Measurements from ENCODE around the gene SPDL1.

SPDL1 gene

DNA sequence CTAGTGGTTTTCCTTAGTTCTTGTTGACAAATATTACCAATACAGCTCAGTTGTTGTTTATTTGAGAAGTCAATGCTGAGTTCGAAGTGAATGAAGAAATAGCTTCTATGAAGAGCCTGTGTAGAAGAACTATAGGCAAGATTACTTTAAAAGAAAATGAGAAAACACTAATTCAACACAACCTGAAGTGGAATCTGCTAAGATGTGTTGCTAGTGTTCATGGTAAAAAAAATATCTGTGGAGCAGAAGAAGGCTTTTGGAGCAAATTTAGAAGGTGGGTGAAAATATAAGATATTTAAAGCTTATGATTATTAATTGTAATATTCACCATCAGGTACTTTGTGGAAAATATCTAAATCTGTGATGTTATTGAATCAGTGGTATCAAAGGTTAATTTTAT is 51.0 kb downstream of the SPDL1 start:
- DNase-seq: no peak

DNA sequence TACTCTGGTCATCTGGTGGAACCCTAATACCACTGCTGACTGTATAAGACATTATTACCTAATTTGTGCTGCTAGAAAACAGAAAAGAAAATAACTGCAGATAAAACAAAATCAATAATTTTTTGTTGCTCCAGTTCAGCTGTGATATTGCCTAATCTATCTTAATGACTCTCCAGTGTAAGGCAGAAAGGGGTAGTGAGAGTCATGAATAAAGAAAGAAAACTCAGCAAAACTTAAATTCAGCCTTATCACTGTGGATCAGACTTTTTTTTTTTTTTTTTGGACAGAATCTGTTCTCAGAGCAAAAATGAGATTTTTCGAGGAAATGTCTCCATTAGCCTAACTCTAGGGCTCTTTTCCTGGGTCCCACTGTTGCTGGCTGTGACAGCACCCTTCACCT is 52.4 kb downstream of the SPDL1 start:
- no peak for DNase-seq

DNA sequence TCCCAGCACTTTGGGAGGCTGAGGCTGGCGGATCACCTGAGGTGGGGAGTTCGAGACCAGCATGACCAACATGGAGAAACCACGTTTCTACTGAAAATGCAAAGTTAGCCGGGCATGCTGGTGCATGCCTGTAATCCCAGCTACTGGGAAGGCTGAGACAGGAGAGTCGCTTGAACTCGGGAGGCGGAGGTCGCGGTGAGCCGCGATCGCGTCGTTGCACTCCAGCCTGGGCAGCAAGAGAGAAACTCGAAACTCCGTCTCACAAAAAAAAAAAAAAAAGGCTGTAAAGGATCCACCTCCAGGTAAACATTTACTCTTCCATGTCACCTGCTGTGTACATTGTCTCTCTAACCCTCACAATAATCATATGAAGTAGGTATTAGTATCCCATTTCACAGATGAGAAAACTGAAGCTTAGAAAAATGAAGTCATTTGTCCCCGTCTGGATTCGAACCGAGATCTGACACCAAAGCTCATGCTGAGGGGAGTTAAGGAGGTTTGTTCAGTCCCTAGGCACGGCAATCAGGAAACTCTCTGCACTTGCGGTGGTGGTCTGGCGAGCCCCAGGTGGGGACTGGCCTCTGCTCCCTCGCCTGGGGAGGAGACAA is 53.0 kb downstream of the SPDL1 start:
- DNase-seq: no peak

DNA sequence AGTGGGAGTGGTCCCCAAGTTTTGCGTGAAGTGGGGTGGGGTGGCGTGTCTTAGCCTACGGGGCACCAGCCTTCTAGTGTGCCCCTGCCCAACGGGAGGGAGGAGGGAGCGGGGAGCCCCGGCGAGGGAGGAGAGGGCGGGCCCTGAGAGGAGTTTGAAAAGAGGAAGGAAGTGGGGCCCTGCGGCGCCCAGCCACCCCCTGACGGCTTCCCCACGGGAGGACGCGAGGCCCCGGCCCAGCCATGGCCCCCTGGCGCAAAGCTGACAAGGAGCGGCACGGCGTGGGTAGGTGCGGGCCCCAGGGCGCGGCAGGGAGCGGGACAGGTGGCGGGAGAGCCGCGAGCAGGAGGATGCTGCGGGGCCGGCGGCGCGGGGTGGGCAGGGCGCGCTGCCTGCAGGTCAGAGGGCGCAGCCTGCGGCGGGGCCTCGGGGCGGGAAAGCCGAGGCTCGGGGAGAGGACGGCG is 53.5 kb downstream of the SPDL1 start, which contains the start of gene DOCK2:
TSS of gene DOCK2 (plus strand) at position 191 of the 464 bp plus-strand sequence. CDS start at position 243, 52 bp downstream.
- DNase-seq: peak; percentile 71

DNA sequence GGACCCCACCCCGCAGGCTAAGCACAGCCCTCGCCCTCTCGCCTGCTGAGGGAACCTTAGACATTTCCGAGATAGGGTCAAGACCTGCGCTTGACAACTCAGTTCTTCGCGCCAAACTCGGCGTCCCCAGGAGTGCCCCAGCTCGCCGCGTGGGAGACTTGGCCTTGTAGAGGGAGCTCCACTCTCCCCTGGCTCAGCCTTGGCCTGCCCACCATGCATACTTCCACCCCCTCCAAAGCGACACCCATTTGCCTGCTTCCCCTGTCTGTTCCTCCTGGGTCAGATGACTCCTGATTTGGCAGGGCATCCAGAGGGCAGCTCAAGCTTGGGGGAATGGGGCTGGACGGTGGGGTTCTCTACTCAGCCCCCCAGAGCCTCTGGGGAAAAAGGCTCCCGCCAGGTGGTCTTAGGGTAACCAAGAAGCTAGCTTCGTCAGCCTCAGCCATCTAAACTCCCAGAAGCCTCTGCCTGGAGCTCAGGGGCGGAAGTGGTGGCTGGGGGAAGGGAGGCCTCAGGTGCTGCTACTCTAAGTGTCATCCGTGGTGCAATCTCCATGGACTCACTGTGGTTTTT is 54.1 kb downstream of the SPDL1 start:
- peak; percentile 65 for DNase-seq

DNA sequence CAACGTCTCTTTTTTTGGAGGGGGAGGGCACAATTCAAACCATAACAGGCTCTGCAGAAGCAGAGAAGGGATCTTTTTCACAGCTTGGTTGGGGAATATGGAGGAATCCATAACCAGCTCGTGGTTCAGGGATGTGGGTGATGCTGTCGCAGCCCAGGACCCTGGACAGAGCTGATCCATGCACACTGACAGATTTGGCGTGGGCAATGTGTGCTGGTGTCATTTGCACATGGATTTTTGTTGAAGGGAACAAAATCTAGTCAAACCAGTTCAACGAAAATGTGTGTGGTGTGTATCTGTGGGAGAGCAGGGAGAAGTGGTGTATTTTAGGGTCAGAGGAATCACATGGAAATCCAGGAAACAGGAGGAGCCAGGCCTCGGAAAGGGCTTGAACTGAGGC is 57.7 kb downstream of the SPDL1 start:
- DNase-seq: no peak

DNA sequence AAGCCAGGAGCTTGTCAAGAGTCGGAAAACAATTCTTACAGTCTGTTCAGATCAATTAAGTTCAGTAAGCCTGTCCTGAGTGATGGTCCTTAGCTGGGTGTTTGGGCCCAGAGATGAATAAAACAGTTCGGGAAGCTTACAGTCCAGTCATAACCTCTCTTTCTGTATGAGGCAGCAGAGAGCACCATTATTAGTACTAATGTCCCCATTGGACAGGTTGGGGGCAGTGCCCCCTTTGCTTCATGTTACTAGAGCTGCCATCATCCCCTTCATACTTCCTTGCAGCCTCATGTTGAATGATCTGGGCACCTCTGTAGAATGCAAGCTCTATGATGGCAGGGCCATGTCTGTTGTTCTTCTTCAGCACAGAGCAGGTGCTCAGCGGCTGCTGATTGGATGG is 63.3 kb downstream of the SPDL1 start:
- no peak for DNase-seq

DNA sequence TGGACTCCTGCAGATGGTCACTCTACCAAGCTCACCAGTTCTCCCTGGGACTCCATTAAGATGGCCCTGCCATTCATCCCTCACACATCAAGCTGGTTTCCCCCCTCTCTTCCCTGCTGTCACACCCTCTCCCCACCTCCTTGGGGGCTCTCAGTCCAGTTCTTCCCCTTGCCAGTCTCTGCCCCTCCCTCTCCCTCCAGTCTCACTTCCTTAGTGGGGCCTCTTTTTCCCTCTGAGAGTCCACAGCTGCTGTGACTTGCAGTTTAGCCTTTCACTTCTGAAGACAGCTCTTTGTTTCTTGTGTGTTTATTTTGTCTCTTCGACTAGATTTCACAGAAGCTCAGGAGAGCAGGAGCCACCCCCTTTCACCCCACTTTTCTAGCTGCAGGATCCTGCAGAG is 64.0 kb downstream of the SPDL1 start:
- DNase-seq: peak; percentile 17

DNA sequence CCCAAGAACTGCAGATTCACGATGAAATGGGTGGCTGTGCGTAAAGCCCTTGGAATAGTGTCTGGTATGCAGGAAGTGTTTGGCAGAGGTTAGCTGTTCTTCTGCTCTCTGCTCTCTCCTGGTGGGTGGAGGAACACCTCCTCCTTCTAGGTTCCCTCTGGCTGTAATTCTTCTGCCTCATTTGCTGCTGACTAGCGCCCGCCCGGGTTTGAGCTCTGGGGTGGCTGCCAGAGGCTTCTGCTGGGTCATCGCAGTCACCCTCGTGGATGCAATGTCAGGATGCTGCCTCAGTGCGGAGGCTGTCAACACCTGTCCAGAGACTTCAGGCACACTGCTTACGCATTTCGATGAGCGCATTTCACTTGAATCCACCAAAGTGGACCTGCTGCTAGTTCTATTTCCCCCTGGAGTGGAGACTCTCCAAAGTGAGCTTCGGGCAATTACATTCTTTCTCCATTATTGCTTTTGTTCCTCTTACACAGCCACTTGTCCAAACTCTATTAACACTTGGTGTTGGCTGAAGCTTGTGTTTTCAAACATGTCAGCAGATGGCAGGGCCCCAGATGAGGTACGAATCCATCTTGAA is 65.2 kb downstream of the SPDL1 start:
- DNase-seq: no peak

DNA sequence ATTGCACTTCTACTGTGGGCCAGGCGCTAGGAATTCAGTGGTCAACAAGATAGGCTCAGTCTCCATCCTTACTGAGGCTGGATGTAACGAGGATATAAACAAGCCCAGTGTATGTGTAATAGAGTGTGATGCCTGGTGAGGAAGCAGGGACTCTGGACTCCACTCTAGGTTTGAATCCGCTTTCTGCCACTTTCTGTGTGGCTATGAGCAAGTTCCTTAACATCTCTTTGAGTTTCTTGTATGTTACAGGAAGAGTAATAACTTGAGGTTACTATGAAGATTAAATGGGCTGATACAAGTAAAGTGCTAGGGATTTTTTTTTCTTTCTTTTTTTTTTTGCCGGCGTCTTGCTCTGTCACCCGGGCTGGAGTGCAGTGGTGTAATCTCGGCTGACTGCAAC is 65.9 kb downstream of the SPDL1 start:
- no peak for DNase-seq

DNA sequence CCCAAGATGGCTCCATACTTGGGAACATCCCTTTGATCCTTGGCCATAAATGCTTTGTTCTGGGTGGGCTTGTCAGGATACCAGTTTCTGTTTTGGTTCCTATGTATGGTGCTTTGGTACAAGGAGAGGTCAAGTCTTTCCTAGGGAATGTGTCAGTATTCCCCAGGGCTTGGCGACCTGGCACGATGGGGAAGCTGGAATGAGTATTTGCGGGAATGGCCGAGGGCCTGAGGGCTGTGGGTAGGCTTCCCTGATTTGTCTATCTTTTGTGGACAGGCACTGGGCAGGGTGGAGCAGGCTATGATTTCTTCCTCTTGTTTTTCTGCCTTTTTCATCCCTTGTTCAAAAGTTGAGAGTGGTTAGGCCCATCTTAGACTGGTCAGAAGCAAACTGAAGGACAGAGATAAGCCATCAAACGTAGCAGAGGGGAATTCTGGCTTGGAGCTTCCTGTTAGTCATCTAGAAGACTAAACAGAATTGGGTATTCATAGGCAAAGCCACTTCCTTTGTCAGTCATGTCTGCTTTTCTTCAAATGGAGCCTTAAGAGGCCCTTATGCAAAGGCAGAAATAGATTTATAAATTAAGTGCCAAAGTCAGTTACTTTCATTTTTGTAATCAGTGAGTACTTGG is 67.2 kb downstream of the SPDL1 start:
- no peak for DNase-seq

DNA sequence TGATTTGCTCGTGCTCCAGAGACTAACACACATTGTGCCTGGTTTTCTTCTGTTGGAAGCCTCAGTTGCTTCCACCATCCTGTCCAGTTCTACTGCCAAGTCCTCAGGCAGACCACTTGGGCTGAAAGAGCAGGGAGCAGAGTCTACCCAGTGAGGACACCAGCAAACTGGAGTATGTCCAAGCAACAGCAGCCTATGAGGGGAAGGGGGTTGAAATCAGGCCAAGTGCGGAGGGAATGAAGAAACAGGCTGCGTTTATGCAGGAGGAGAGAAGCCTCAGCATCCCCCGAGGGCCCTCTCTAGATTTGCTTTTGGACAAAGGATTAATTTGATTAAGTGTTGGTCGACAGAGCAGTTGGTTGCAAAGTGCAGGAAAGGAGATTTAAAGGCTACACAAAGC is 68.0 kb downstream of the SPDL1 start:
- no peak for DNase-seq

DNA sequence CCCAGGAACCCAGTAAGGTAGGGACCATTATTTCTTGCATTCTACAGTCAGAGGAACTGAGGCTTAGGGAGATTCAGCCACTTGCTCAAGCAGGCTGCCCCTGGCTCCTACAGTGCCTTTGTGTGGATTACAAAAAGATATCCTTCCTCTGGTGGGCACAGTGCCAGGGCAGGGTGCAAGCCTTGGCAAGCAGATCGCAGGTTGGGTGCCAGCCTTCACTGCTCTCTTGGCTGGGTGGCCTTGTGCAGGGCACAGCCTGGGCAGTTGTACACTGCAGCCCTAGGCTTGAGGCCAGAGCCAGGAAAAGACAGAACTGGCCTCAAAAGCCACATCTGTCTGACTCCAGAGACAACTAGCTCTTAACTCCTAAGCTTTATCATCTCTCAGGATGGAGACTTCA is 68.5 kb downstream of the SPDL1 start:
- no peak for DNase-seq

DNA sequence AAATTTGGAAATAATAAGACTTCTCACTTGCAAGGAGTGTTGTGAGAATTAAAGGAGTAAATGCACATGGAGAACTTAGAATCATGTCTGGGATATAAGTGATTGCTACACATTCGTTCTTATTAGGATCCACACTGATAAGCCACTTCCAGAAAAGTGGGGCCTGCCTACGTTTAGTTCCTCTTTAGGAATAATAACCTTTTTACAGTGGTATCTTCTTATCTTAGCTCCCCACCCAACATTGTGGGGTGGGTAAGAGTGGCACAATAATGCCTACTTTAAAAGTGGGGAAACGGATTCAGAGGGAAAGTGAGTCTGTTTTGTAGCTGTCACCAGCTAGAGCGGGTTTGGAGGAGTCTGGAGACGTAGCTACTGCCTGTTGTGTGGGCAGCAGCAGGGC is 69.5 kb downstream of the SPDL1 start:
- DNase-seq: no peak
